Neuronal stem cell (in vitro differentiated cells): Measurements from ENCODE around the gene SHC2.

Experiments used
- DNase-seq: peaks from one replicate; pipeline ENCODE4 v3.0.0-alpha.2; 2013; ENCODE audit warnings: low spot score
- H2AFZ ChIP-seq: one replicate; pipeline ENCODE4 v1.6.1; 2013; ENCODE audit warnings: mild to moderate bottlenecking, low read length, inconsistent platforms
- H2AK5ac ChIP-seq: 2 replicates; pipeline ENCODE4 v1.6.1; 2013; ENCODE audit warnings: low read depth, mild to moderate bottlenecking, inconsistent platforms, low read length, moderate library complexity, mixed read lengths
- H2BK120ac ChIP-seq: 2 replicates; pipeline ENCODE4 v1.6.1; 2013; ENCODE audit warnings: low read depth, mild to moderate bottlenecking, inconsistent platforms, low read length, moderate library complexity, mixed read lengths
- H2BK12ac ChIP-seq: one replicate; pipeline ENCODE4 v1.6.1; 2013; ENCODE audit warnings: low read length, inconsistent platforms
- H2BK15ac ChIP-seq: 2 replicates; pipeline ENCODE4 v1.6.1; 2013; ENCODE audit warnings: mild to moderate bottlenecking, low read length, inconsistent platforms, mixed read lengths
- H2BK5ac ChIP-seq: one replicate; pipeline ENCODE4 v1.6.1; 2013; ENCODE audit warnings: inconsistent platforms, mild to moderate bottlenecking, low read length, moderate library complexity
- H3K14ac ChIP-seq: one replicate; pipeline ENCODE4 v1.6.1; 2013; ENCODE audit warnings: low read length, inconsistent platforms
- H3K18ac ChIP-seq: 2 replicates; pipeline ENCODE4 v1.6.1; 2013; ENCODE audit warnings: low read length, inconsistent platforms
- H3K23ac ChIP-seq: 2 replicates; pipeline ENCODE4 v1.6.1; 2013; ENCODE audit warnings: low read depth, mild to moderate bottlenecking, mixed read lengths, low read length, inconsistent platforms; ENCODE audit not compliant: poor library complexity
- H3K27ac ChIP-seq: replicated peaks from 3 replicates; pipeline ENCODE4 v1.5.1; 2013; ENCODE audit warnings: low read length, inconsistent platforms
- H3K27me3 ChIP-seq, 3 experiments: 2 replicates each; pipeline ENCODE4 v1.6.1; 2013; ENCODE audit warnings: low read length in 3 of 3, mild to moderate bottlenecking in 2 of 3, inconsistent platforms in 1 of 3, low read depth in 1 of 3, mixed read lengths in 1 of 3, moderate library complexity in 1 of 3; ENCODE audit not compliant: control insufficient read depth in 3 of 3, insufficient read depth in 3 of 3
- H3K36me3 ChIP-seq, 2 donors: replicated peaks in 1 of 2; 2 replicates each; pipeline ENCODE4 v1.6.1; 2013; ENCODE audit warnings: low read length in 2 of 2; ENCODE audit not compliant: control insufficient read depth in 2 of 2, insufficient read depth in 2 of 2
- H3K4ac ChIP-seq: 2 replicates; pipeline ENCODE4 v1.6.1; 2013; ENCODE audit warnings: inconsistent platforms, mild to moderate bottlenecking, low read length, moderate library complexity
- H3K4me1 ChIP-seq, 2 donors: 1 replicate in 1 of 2; 2 replicates in 1 of 2; pipeline ENCODE4 v1.6.1; 2013; ENCODE audit warnings: low read length in 2 of 2, low read depth in 1 of 2; ENCODE audit not compliant: control insufficient read depth in 2 of 2, insufficient read depth in 1 of 2
- H3K4me2 ChIP-seq: one replicate; pipeline ENCODE4 v1.6.1; 2013; ENCODE audit warnings: mild to moderate bottlenecking, low read length, inconsistent platforms; ENCODE audit not compliant: insufficient read depth, poor library complexity, severe bottlenecking
- H3K4me3 ChIP-seq, 2 donors: 2 replicates each; pipeline ENCODE4 v1.5.1; 2013; ENCODE audit warnings: low read length in 2 of 2, mild to moderate bottlenecking in 2 of 2, inconsistent platforms in 1 of 2, moderate library complexity in 1 of 2
- H3K79me1 ChIP-seq: one replicate; pipeline ENCODE4 v1.6.1; 2013; ENCODE audit warnings: low read depth, mild to moderate bottlenecking, inconsistent platforms, low read length, moderate library complexity
- H3K9ac ChIP-seq: one replicate; pipeline ENCODE4 v1.6.1; 2013; ENCODE audit warnings: mild to moderate bottlenecking, low read depth, low read length, inconsistent platforms; ENCODE audit not compliant: poor library complexity
- H3K9me3 ChIP-seq, 2 donors: replicated peaks in 1 of 2; 2 replicates each; pipeline versions ENCODE3 to v1.6.1; 2013; ENCODE audit warnings: low read length in 2 of 2, mild to moderate bottlenecking in 2 of 2, inconsistent platforms in 1 of 2, low read depth in 1 of 2, mixed read lengths in 1 of 2, moderate library complexity in 1 of 2; ENCODE audit not compliant: control insufficient read depth in 2 of 2, insufficient read depth in 1 of 2
- H4K8ac ChIP-seq: one replicate; pipeline ENCODE4 v1.6.1; 2013; ENCODE audit warnings: low read depth, mild to moderate bottlenecking, inconsistent platforms, low read length, moderate library complexity
- H4K91ac ChIP-seq: one replicate; pipeline ENCODE4 v1.6.1; 2013; ENCODE audit warnings: low read length, low read depth, mild to moderate bottlenecking, inconsistent platforms; ENCODE audit not compliant: poor library complexity
- WGBS, 2 donors: extraction: QIAGEN DNeasy Blood & Tissue Kit; methylation state at CpG; one replicate each; pipeline ENCODE4 v1.1.7; 2013; ENCODE audit warnings: missing lambda C conversion rate in 2 of 2, mixed read lengths in 1 of 2; ENCODE audit not compliant: insufficient read length in 2 of 2, insufficient replicate concordance in 1 of 2; ENCODE audit errors: extremely low coverage in 2 of 2; 5-methylcytosine and 5-hydroxymethylcytosine counted together

Gene SHC2

DNA sequence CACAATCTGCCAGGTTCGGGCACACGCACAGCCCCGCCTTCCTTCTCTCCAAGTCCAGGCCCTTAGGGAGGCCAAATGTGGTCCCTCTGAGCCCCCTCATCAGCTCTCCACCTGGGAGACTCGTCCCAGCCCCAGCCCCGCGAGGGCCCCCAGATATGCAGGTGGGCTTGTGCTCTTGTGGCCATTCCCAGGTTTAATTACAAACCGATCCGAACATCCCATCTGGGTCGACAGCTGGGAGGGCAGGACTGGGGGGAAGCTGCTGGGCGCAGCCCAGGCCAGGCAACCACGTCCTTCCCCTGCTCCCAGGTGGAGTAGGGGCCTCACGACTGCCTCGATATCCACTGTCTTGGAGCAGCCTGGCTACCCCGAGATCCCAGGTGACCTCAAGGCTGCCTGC lies 44.4 kb downstream of the SHC2 start:
- no CpG with 5 or more reads among the region's 14 CpGs for WGBS, 2 donors
- no peaks in the 10 kb centered on the region for H3K27me3 ChIP-seq
- H2BK15ac ChIP-seq = peak overlapping the region; percentile 90
- H3K23ac ChIP-seq = no peak overlapping the region
- H2BK5ac ChIP-seq = peak overlapping the region; percentile 84
- peak overlapping the region; percentile 18 for H3K4ac ChIP-seq
- peak overlapping the region; percentile 22 for H4K91ac ChIP-seq
- no peak overlapping the region for H2AFZ ChIP-seq
- peak overlapping the region; percentile 62 for H3K18ac ChIP-seq
- H3K79me1 ChIP-seq = peaks cover 2% of the 10 kb centered on the region
- H2BK12ac ChIP-seq = peak overlapping the region; percentile 75
- peak overlapping the region; percentile 60 for H2AK5ac ChIP-seq
- no peaks in the 10 kb centered on the region for H3K9me3 ChIP-seq
- no peak overlapping the region for H3K4me2 ChIP-seq
- DNase-seq = no peak
- H3K4me1 ChIP-seq = peaks cover 30 to 32% of the 10 kb centered on the region in 2 donors
- no peak overlapping the region for H3K14ac ChIP-seq
- H4K8ac ChIP-seq = no peak overlapping the region
- peak overlapping the region; percentile 78 for H3K9ac ChIP-seq
- peak overlapping the region; percentile 35 for H2BK120ac ChIP-seq
- H3K4me3 ChIP-seq = no peak overlapping the region
- H3K36me3 ChIP-seq = peaks cover 0 to 6% of the 10 kb centered on the region in 2 donors
- H3K27ac ChIP-seq = no peak overlapping the region

DNA sequence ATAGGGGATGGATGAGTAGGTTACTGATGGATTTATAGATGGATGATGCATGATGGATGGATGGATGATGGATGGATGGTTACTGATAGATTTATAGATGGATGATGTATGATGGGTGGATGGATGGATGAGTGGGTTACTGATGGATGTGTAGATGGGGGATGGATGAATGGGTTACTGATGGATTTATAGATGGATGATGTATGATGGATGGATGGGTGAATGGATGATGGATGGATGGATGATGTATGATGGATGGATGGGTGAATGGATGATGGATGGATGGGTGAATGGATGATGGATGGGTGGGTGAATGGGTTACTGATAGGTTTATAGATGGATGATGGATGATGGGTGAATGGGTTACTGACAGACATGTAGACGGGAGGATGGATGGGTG lies 45.5 kb downstream of the SHC2 start:
- H3K79me1 ChIP-seq = peaks cover 2% of the 10 kb centered on the region

DNA sequence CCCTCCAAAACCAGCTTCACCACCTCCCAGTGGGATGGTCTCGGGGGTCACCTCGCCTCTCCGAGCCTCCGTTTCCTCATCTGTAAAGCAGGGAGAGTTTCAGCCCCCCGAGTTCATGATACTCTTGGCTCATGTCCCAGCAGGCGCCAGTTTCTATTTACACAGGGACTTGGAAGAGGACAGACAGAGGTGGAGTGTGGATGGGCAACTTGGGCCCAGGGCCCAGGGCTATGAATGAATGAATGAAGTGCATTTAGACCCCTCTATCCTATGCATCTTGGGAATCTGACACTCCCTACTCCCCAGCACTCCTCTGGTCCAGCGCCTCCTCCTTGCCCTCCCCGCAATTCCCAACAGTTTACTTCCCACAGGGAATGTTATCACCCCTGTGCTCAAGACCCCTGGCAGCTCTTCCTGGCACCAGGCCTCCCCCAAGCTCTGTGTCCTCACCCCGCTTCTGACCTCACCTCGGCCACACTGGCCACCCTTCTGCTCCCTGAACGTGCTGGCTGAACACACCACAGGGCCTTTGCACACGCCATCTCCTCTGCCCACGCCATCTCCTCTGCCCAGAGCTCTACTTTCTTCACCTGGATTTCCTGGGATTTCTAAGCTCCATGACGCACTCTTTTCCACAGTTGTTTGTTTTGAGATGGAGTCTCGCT lies 46.9 kb downstream of the SHC2 start:
- Histone ChIP-seq H2BK15ac (no peak overlapping the region), H2BK5ac (no peak overlapping the region), H3K27me3 (peaks cover 0 to 10% (median 5%) of the 10 kb centered on the region in 3 experiments), H2AK5ac (no peak overlapping the region), H4K8ac (no peak overlapping the region), H2BK12ac (peak overlapping the region; percentile 1), H2AFZ (no peak overlapping the region), H3K23ac (peak overlapping the region; percentile 45), H4K91ac (no peak overlapping the region), H3K9ac (no peak overlapping the region), H3K14ac (no peak overlapping the region), H3K4me1 (peaks cover 31 to 35% of the 10 kb centered on the region in 2 donors), H3K27ac (no peak overlapping the region), H3K4ac (no peak overlapping the region), H3K79me1 (peaks cover 2% of the 10 kb centered on the region), H2BK120ac (no peak overlapping the region), H3K4me2 (no peak overlapping the region), H3K4me3 (no peak overlapping the region), H3K36me3 (peaks cover 0 to 5% of the 10 kb centered on the region in 2 donors), H3K18ac (peak overlapping the region; percentile 7), H3K9me3 (peaks cover 4 to 5% of the 10 kb centered on the region in 2 donors)
- no peak for DNase-seq
- WGBS, 2 donors = no CpG with 5 or more reads among the region's 15 CpGs

More for the DNA sequence above, 45.5 kb downstream of the SHC2 start:
- Histone ChIP-seq H2BK120ac (no peak overlapping the region), H3K4me2 (no peak overlapping the region), H4K8ac (no peak overlapping the region), H3K27me3 (peaks cover 0 to 1% (median under 1%) of the 10 kb centered on the region in 3 experiments), H4K91ac (no peak overlapping the region), H2AK5ac (no peak overlapping the region), H2BK5ac (no peak overlapping the region), H3K36me3 (peaks cover 0 to 6% of the 10 kb centered on the region in 2 donors), H3K27ac (no peak overlapping the region), H3K4ac (no peak overlapping the region), H2BK15ac (no peak overlapping the region), H3K14ac (no peak overlapping the region), H3K4me3 (no peak overlapping the region), H3K4me1 (peaks cover 30 to 32% of the 10 kb centered on the region in 2 donors), H3K18ac (no peak overlapping the region), H3K9me3 (peaks cover 1 to 3% of the 10 kb centered on the region in 2 donors), H2AFZ (no peak overlapping the region), H3K23ac (no peak overlapping the region), H2BK12ac (no peak overlapping the region), H3K9ac (no peak overlapping the region)
- WGBS, 2 donors = no CpG with 5 or more reads among the region's 1 CpG
- DNase-seq = no peak
